ENCODE results near the gene RHCE. TPM values are rescaled to one million over a fixed set of nuclear protein-coding genes. Genes with fewer than 3 reads are reported as not detected.

Gene RHCE
- total RNA-seq, 1 experiment from 2014 or later = not detected

DNA sequence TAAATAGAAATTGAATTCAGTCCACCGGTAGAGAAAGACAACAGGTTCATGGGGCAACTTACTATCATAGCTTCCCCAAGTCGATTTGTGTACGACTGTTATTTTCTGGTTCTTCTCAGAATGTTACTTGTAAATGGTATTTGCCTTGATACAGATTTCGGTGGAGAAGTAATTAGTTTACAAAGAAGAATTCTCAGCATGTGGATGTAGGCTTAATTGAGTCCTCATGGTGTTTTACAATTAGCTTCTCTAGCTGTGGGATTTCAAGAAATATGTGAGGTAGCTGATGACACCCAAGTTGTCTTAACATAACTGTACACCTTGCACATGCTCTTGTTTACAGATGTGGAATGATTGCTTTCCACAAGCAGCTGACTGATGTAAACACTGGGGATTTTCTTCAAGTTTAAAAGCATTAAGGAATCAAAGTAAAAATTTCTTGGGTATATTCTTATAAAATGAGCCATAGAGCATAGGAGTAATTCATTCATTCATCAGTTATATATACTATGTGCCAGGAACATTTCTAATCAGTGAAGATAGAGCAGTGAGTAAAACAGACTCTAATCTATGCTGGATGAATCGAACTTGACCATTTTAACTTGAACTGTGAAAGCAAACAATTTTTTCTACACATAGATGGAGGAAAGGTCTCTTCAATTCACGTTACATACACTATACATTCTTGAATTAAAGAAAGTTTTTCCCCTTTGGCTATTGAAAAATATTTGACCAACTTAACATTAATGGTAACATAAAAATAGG, 11.5 kb upstream of the RHCE start:
- Histone ChIP-seq H3K9me3 (no peaks in the 10 kb centered on the region), H3K27me3 (replicated peaks; ENCODE audit: control insufficient read depth, insufficient read depth, low read length) (no peaks in the 10 kb centered on the region), H3K4me3 (ENCODE audit: low read depth, low read length) (peak overlapping the region; percentile 58), H3K36me3 (ENCODE audit: control insufficient read depth, insufficient read depth, low read length) (no peaks in the 10 kb centered on the region), H3K4me1 (no peaks in the 10 kb centered on the region)
- ChIA-PET POLR2A (interaction anchor here (0.7 kb wide), 2 partner anchors 315 to 508 kb away, joined by 3 to 5 read pairs; no protein-coding TSS in a partner anchor), CTCF (no interaction called here)
- no peak for DNase-seq
- Mint-ChIP-seq H3K27ac (ENCODE audit: unreplicated experiment) (no peak overlapping the region), H3K36me3 (ENCODE audit: insufficient read depth, unreplicated experiment) (peaks cover 5% of the 10 kb centered on the region), H3K27me3 (ENCODE audit: insufficient read depth, unreplicated experiment) (no peaks in the 10 kb centered on the region), H3K4me1 (ENCODE audit: low read depth, unreplicated experiment) (no peaks in the 10 kb centered on the region), H3K4me3 (ENCODE audit: unreplicated experiment) (peak overlapping the region; percentile 74), H3K9me3 (ENCODE audit: unreplicated experiment) (no peaks in the 10 kb centered on the region)
- BruUV-seq (replicated peaks) = no TSS peak
- TF ChIP-seq, protein P1, sequence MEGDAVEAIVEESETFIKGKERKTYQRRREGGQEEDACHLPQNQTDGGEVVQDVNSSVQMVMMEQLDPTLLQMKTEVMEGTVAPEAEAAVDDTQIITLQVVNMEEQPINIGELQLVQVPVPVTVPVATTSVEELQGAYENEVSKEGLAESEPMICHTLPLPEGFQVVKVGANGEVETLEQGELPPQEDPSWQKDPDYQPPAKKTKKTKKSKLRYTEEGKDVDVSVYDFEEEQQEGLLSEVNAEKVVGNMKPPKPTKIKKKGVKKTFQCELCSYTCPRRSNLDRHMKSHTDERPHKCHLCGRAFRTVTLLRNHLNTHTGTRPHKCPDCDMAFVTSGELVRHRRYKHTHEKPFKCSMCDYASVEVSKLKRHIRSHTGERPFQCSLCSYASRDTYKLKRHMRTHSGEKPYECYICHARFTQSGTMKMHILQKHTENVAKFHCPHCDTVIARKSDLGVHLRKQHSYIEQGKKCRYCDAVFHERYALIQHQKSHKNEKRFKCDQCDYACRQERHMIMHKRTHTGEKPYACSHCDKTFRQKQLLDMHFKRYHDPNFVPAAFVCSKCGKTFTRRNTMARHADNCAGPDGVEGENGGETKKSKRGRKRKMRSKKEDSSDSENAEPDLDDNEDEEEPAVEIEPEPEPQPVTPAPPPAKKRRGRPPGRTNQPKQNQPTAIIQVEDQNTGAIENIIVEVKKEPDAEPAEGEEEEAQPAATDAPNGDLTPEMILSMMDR (IDR thresholded peaks at IDR 0.05; ENCODE audit: insufficient read depth in 1 of 2, low read depth in 1 of 2, low read length in 1 of 2, severe bottlenecking in 1 of 2, unreplicated experiment in 1 of 2) = no peak
- intact Hi-C loops (cut with micrococcal nuclease; ENCODE audit: unreplicated experiment) = loop anchor here (10.0 kb wide), 1 partner anchor 73 kb away; no protein-coding TSS in a partner anchor

DNA sequence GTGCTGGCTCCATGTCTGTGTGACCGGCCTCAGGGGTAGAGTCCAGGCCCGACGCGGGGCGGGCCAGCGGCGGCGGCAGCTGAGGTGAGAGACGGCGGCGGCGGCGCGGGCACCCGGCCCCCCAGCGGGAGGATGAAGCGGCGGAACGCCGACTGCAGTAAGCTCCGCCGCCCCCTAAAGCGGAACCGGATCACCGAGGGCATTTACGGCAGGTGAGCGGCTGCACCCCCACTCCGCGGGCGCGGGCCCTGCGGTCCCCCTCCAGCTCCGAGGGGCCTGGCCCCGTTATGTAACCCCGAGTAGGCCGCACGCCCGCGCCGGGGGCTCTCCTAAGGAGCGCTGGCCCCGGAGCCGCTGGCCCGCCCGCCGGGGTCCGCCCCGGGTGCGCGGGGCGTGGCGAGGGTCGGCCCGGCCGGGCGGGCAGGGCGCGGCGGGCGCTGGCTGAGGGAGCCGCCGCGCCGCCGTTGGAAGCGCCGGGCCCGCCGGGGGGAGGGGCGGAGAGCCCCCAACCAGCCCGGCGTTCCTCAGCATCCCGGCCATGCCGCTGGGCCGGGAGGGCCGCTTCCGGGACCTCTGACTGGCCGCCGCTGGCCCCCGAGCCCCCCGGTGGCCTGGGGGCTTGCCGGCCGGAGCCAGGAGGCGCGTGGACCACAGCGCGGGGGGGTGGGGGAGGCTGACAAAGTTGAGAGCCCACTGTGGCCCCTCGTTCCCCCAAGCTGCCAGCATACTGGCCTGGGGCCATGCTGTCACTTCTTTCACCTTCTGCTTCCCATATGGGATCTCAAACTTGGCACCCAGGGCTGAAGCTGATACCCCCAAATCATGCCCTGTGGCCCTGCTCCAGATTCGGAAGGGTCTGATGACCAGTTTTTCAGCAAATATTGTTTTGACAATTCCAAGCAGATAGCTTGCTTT, 10.6 kb upstream of the RHCE start:
- ChIA-PET CTCF (no interaction called here), POLR2A (interaction anchor here (0.6 to 0.7 kb wide), 3 partner anchors 63 to 509 kb away, joined by 3 to 5 read pairs (median 3); no protein-coding TSS in a partner anchor)
- Mint-ChIP-seq H3K9me3 (ENCODE audit: unreplicated experiment) (no peaks in the 10 kb centered on the region), H3K4me3 (ENCODE audit: unreplicated experiment) (peak overlapping the region; percentile 88), H3K4me1 (ENCODE audit: low read depth, unreplicated experiment) (no peaks in the 10 kb centered on the region), H3K36me3 (ENCODE audit: insufficient read depth, unreplicated experiment) (peaks cover 5% of the 10 kb centered on the region), H3K27me3 (ENCODE audit: insufficient read depth, unreplicated experiment) (no peaks in the 10 kb centered on the region), H3K27ac (ENCODE audit: unreplicated experiment) (no peak overlapping the region)
- Histone ChIP-seq H3K9me3 (no peaks in the 10 kb centered on the region), H3K36me3 (ENCODE audit: control insufficient read depth, insufficient read depth, low read length) (no peaks in the 10 kb centered on the region), H3K4me1 (no peaks in the 10 kb centered on the region), H3K27me3 (replicated peaks; ENCODE audit: control insufficient read depth, insufficient read depth, low read length) (no peaks in the 10 kb centered on the region), H3K4me3 (ENCODE audit: low read depth, low read length) (peak overlapping the region; percentile 58)
- BruUV-seq (replicated peaks) = no TSS peak
- no peak for DNase-seq
- TF ChIP-seq, protein P1 (IDR thresholded peaks at IDR 0.05; ENCODE audit: insufficient read depth in 1 of 2, low read depth in 1 of 2, low read length in 1 of 2, severe bottlenecking in 1 of 2, unreplicated experiment in 1 of 2) = no peak
- intact Hi-C loops (cut with micrococcal nuclease; ENCODE audit: unreplicated experiment) = loop anchor here (10.0 kb wide), 1 partner anchor 74 kb away; no protein-coding TSS in a partner anchor

All from Caco-2 (cell line).